Adrenal gland (tissue), 5 donors: ENCODE measurements around the gene KIAA1549.
"Not testable (repeated sequence)": the region's sequence is repeated elsewhere in the genome, so short reads cannot be mapped to it uniquely, and the experiment has no call there.

Experiments used
- POLR2A ChIP-seq, 2 donors: fragments of 450-650 bp; IDR thresholded peaks; one replicate each; pipeline ENCODE4 v1.6.1; 2017; ENCODE audit warnings: antibody characterized with exemption in 2 of 2, mild to moderate bottlenecking in 2 of 2, moderate library complexity in 1 of 2
- TF ChIP-seq, protein P1 (sequence below), 6 experiments: fragments of 450-650 bp in 4 of 6; fragments of 200-600 bp in 2 of 6; sonication (generic) in 1 of 6; IDR thresholded peaks; 1 replicate in 5 of 6; 2 replicates in 1 of 6; pipeline versions ENCODE4 v1.5.1 to v1.8.0; 2016 to 2021; ENCODE audit warnings: antibody characterized with exemption in 6 of 6, mild to moderate bottlenecking in 2 of 6, moderate library complexity in 1 of 6
- donor health status: DM: no; HTN: no; CAD: no.

DNA sequence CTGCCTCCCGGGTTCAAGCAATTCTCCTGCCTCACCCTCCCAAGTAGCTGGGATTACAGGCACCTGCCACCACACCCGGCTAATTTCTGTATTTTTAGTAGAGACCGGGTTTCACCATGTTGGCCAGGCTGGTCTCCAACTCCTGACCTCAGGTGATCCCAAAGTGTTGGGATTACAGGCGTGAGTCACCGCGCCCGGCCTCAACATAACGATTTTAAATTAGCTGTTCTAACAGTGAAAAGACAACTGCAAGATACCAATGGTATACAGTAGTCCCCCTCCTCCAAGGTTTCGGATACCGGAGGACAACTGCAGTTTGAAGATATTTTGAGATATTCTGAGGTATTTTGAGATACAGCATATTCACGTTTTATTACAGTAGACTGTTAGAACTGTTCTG is 5.0 kb downstream of the KIAA1549 start:
- not testable (repeated sequence) for TF ChIP-seq POLR2A (IDR thresholded peaks at IDR 0.05)
- TF ChIP-seq, protein P1, sequence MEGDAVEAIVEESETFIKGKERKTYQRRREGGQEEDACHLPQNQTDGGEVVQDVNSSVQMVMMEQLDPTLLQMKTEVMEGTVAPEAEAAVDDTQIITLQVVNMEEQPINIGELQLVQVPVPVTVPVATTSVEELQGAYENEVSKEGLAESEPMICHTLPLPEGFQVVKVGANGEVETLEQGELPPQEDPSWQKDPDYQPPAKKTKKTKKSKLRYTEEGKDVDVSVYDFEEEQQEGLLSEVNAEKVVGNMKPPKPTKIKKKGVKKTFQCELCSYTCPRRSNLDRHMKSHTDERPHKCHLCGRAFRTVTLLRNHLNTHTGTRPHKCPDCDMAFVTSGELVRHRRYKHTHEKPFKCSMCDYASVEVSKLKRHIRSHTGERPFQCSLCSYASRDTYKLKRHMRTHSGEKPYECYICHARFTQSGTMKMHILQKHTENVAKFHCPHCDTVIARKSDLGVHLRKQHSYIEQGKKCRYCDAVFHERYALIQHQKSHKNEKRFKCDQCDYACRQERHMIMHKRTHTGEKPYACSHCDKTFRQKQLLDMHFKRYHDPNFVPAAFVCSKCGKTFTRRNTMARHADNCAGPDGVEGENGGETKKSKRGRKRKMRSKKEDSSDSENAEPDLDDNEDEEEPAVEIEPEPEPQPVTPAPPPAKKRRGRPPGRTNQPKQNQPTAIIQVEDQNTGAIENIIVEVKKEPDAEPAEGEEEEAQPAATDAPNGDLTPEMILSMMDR (IDR thresholded peaks at IDR 0.05) = not testable (repeated sequence)
